Lower lobe of right lung (tissue), 2 donors: Measurements from ENCODE around the gene DTNB. TPM values are rescaled to one million over a fixed set of nuclear protein-coding genes. Genes with fewer than 3 reads are reported as not detected.

Source experiments
- ATAC-seq, 2 donors: fragments of 200-7000 bp; cut with Tn5 transposase; one replicate each; pipeline ENCODE4 v1.9.1; 2020 to 2022; ENCODE audit warnings: mild to moderate bottlenecking in 2 of 2, moderate library complexity in 2 of 2
- DNase-seq: peaks from one replicate; pipeline ENCODE4 v3.0.0-alpha.2; 2020
- H3K27ac ChIP-seq: fragments of 200-600 bp; one replicate; pipeline ENCODE4 v1.8.0; 2022
- H3K27me3 ChIP-seq: fragments of 200-600 bp; one replicate; pipeline ENCODE4 v1.8.0; 2022; ENCODE audit warnings: low read depth
- H3K36me3 ChIP-seq: fragments of 200-600 bp; one replicate; pipeline ENCODE4 v1.8.0; 2022; ENCODE audit warnings: mild to moderate bottlenecking
- H3K4me1 ChIP-seq: fragments of 200-600 bp; one replicate; pipeline ENCODE4 v1.8.0; 2022
- H3K4me3 ChIP-seq: fragments of 200-600 bp; one replicate; pipeline ENCODE4 v1.8.0; 2022; ENCODE audit warnings: mild to moderate bottlenecking
- H3K9me3 ChIP-seq: fragments of 200-600 bp; one replicate; pipeline ENCODE4 v1.8.0; 2022
- intact Hi-C: fragments of 100-400 bp; cut with DNase I; formaldehyde crosslinking; loops from one replicate; pipeline ENCODE4 v1.11.0; 2022
- total RNA-seq: library from RNA; stranded (reverse); fragmentation: NEBNext Ultra II Directional; extraction: Animal tissue kit (Norgen Biotek cat#: 25700); gene quantifications from one replicate; pipeline ENCODE4 v1.2.1, GENCODE V29; 2021
- TF ChIP-seq, protein P1 (sequence below): fragments of 200-600 bp; IDR thresholded peaks from one replicate; pipeline ENCODE4 v1.8.0; 2022; ENCODE audit warnings: antibody characterized with exemption, mild to moderate bottlenecking
- donor health status: DM: no; HTN: yes; CAD: no; lungs with severe emphysema.

The DTNB gene
- total RNA-seq, 1 donor from 2014 or later = 32.9 TPM

DNA sequence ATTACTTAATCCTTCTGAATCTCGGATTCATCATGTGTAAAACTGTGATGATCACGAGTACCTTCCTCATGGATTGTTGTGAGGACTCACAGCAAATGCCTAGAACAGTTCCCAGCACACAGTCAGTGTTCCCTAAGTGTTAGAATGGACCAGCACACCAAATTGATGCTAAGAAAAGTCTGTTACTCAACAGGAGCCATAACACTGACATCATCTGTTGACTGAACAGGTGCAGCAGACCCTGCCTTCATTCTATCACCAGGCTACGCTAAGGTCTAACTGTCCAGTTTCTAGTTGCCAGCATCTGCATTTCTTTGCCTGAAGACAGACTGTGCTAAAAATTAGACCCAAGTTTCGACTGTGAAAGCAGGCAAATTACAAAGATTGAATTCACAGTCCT lies 18.6 kb downstream of the DTNB start:
- Histone ChIP-seq H3K9me3 (no peaks in the 10 kb centered on the region), H3K27me3 (no peaks in the 10 kb centered on the region), H3K36me3 (no peaks in the 10 kb centered on the region), H3K4me1 (no peaks in the 10 kb centered on the region), H3K27ac (no peak overlapping the region), H3K4me3 (no peak overlapping the region)
- TF ChIP-seq, protein P1, sequence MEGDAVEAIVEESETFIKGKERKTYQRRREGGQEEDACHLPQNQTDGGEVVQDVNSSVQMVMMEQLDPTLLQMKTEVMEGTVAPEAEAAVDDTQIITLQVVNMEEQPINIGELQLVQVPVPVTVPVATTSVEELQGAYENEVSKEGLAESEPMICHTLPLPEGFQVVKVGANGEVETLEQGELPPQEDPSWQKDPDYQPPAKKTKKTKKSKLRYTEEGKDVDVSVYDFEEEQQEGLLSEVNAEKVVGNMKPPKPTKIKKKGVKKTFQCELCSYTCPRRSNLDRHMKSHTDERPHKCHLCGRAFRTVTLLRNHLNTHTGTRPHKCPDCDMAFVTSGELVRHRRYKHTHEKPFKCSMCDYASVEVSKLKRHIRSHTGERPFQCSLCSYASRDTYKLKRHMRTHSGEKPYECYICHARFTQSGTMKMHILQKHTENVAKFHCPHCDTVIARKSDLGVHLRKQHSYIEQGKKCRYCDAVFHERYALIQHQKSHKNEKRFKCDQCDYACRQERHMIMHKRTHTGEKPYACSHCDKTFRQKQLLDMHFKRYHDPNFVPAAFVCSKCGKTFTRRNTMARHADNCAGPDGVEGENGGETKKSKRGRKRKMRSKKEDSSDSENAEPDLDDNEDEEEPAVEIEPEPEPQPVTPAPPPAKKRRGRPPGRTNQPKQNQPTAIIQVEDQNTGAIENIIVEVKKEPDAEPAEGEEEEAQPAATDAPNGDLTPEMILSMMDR = no peak
- DNase-seq (no peak), ATAC-seq (no peak)
- intact Hi-C loops = no loop called here

DNA sequence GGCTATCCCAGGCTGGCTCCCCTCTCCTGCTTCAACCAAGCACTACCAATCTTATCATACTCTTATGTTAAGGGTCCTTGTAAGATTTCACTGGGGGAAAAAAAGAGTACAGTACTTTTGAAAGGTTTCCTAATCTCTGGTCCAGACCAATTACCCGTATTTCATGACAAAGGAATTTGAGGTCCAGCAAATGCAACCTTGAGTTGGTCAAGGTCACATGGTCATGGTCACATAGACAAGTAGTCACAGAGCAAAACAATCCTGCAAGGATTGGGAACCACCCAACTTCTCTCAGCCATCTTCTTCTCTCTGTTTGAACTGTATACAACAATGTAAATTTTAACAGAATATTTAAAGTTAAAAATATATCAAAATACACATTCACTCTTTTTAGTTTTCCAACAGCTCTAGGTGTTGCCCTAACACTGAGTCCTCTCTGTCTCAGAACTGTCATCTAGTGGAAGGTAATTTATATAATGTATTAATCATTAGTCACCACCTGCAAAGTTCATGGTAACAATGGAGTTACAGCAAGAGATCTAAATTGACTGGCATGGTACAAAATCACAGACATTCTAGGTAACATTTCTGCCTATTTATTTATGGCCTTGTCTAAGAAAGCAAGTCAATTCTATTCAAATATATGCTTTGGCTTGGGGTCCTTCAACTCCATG lies 21.5 kb downstream of the DTNB start:
- H3K4me3 ChIP-seq = no peak overlapping the region
- H3K9me3 ChIP-seq = no peaks in the 10 kb centered on the region
- H3K27ac ChIP-seq = no peak overlapping the region
- ATAC-seq (no peak), DNase-seq (no peak)
- TF ChIP-seq, protein P1 = no peak
- H3K36me3 ChIP-seq = no peaks in the 10 kb centered on the region
- intact Hi-C loops = no loop called here
- no peaks in the 10 kb centered on the region for H3K4me1 ChIP-seq
- H3K27me3 ChIP-seq = no peaks in the 10 kb centered on the region

DNA sequence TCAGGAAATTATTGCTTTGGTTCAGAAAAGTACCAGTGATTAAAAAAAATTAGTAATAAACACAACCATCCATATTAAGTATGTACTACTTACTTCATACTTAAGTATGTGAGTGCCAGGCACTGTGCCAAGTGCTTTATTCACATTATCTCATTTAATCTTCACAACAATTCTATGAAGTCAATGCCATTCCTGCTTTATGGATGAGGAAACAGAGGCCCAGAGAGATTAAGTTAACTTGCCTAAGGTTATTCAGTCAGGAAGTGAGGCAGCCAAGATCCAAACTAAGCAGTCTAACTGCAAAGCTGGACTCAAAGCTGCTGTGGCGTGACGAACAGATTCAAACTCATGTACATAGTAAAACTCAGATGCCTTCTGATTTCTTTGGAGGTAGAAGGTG lies 22.3 kb downstream of the DTNB start:
- ATAC-seq = no peak
- TF ChIP-seq, protein P1 = no peak
- intact Hi-C loops = no loop called here

DNA sequence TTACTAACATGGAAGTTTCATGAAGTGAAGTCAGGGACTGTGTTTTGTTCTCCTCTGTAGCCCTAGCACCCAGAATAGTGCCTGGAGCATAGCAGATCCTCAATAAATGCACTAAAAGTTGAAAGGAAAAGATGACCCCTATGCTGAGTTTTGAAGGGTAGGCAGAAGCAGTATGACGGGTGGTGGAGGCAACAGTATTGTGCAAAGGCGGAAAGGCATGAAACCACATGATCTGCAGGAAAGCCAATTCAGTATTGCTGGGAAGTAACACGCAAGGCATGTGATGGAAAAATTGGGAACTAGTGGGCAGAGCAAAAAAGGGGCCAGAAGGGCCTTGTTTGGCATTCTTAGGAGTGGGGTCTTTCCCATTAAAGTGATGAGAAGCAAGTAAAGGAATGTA lies 23.1 kb downstream of the DTNB start:
- Histone ChIP-seq H3K4me3 (no peak overlapping the region), H3K9me3 (no peaks in the 10 kb centered on the region), H3K36me3 (no peaks in the 10 kb centered on the region), H3K4me1 (no peaks in the 10 kb centered on the region), H3K27ac (no peak overlapping the region), H3K27me3 (no peaks in the 10 kb centered on the region)
- intact Hi-C loops = no loop called here
- DNase-seq (no peak), ATAC-seq (peak; percentile 36 to 49)
- TF ChIP-seq, protein P1 = no peak

More for the DNA sequence above, 22.3 kb downstream of the DTNB start:
- no peak for DNase-seq
- Histone ChIP-seq H3K27ac (no peak overlapping the region), H3K36me3 (no peaks in the 10 kb centered on the region), H3K4me1 (no peaks in the 10 kb centered on the region), H3K9me3 (no peaks in the 10 kb centered on the region), H3K4me3 (no peak overlapping the region), H3K27me3 (no peaks in the 10 kb centered on the region)

DNA sequence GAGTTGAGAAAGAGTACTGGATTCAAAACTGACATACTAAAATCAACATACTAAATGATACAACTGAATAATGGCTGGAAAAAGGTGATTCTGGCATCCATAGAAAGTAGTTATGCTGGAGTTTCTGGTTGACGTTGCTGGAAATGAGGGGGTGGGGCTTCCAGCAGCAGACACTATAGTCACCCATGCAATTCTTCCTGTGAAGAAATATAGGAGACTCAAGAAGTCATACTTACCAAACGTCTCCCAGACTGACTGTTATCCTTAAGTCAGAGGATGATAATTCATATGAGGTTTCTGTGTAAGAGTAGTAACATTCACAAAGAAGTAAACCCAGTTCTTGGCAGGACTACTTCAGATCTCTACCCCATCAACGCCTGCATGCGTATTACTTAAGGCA lies 23.6 kb downstream of the DTNB start:
- intact Hi-C loops = no loop called here
- peak; percentile 39 to 51 for ATAC-seq
- Histone ChIP-seq H3K4me1 (no peaks in the 10 kb centered on the region), H3K9me3 (no peaks in the 10 kb centered on the region), H3K4me3 (no peak overlapping the region), H3K36me3 (no peaks in the 10 kb centered on the region), H3K27ac (no peak overlapping the region), H3K27me3 (no peaks in the 10 kb centered on the region)
- DNase-seq = no peak
- TF ChIP-seq, protein P1 = no peak
